ENCODE results near the gene WDR83.
"Not testable (repeated sequence)": the region's sequence is repeated elsewhere in the genome, so short reads cannot be mapped to it uniquely, and the experiment has no call there.

WDR83 gene, protein sequence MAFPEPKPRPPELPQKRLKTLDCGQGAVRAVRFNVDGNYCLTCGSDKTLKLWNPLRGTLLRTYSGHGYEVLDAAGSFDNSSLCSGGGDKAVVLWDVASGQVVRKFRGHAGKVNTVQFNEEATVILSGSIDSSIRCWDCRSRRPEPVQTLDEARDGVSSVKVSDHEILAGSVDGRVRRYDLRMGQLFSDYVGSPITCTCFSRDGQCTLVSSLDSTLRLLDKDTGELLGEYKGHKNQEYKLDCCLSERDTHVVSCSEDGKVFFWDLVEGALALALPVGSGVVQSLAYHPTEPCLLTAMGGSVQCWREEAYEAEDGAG

DNA sequence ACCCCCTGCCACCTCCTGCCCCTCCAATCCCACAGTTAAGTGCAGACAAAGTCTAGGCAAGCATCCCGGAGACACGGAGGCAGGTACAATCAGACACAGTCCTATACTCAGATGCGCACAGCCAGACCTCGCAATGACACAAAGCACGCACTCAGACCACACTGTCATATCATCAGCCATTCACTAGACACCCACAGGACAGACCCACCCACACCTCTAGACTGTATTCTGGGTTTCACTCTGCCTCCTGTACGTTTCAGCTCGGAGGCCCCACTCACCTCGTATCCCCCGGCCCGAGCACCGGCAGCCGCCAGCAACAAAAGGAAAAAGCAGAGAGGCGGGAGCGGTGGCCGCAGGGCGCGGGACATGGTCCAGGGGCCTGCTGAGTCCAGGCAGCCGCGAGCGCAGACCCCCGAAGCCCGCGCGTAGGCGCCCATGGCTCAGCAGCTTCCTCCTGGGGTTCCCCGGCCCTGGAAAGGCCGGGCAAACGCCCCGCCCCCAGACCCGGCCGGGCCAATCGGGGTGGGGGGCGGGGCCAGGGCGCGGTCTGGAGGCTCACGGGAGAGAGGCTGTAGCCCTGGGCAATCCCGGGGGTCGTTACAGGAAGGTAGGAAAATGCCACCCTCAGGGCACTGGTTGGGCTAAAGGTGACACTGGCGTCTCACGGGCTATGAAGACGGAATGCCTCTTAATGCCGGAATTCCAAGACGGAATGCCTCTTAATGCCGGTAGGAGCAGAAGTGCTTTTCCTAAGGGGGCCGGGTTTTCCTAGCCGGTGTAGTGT is at the start of gene WDR83, which contains the start of gene MAN2B1:
Gene WDR83, plus strand, starts transcription at position 543 of the 784 bp plus-strand sequence. CDS start 2,984 bp downstream, outside the sequence.
Gene MAN2B1, minus strand, starts transcription at position 478 of the 784 bp plus-strand sequence. Its CDS starts 41 bp downstream, at position 437.
- peak; percentile 70 to 72 for DNase-seq (ENCODE audit: extremely low read depth in 1 of 2, low read depth in 1 of 2)

GRCh38 chr19:12617646-12618045 is 49.0 kb upstream of the WDR83 start:
- DNase-seq (ENCODE audit: extremely low read depth in 1 of 2, low read depth in 1 of 2): no peak

GRCh38 chr19:12621253-12622024 is 45.2 kb upstream of the WDR83 start:
- not testable (repeated sequence) for DNase-seq (ENCODE audit: extremely low read depth in 1 of 2, low read depth in 1 of 2)

DNA sequence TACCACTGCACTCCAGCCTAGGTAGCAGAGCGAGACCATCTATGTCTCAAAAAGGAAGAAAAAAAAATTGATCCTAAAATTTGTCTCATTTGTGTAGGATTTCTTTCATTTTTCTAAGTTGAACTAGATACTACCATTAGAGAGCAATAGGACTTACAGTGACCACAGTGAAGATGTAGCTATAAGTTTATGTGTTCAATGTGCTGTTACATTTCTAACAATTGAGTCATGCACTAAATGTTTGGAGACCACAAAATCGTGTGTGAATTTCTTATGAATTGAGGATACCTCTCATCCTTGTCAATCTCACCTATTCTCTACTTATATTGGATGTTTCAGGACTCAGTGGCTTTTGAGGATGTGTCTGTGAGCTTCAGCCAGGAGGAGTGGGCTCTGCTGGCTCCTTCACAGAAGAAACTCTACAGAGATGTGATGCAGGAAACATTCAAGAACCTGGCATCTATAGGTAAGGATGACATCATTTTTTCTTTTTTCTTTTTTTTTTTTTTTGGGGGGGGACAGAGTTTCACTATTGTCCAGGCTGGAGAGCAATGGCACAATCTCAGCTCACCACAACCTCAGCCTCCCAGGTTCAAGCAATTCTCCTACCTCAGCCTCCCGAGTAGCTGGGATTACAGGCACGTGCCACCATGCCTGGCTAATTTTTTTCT is 43.1 kb upstream of the WDR83 start:
- DNase-seq (ENCODE audit: extremely low read depth in 1 of 2, low read depth in 1 of 2): no peak

DNA sequence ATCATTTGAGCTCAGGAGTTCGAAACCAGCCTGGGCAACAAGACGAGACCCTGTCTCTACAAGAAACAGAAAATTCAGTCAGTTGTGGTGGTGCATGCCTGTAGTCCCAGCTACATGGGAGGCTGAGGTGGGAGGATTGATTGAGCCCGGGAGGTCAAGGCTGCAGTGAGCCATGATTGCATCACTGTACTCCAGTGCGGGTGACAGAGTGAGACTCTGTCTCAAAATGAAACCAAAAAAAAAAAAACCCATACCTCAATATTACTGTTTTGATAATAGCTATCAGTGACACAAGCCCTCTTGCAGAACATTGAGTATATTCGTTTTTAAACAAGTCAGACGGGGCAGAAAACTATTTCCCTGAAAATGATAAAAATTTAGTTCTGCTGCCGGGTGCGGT is 39.6 kb upstream of the WDR83 start:
- DNase-seq (ENCODE audit: extremely low read depth in 1 of 2, low read depth in 1 of 2): no peak

- DNase-seq (ENCODE audit: extremely low read depth in 1 of 2, low read depth in 1 of 2): no peak
These were observed 38.3 kb upstream of the WDR83 start for GRCh38 chr19:12628040-12629022.

- no peak for DNase-seq (ENCODE audit: extremely low read depth in 1 of 2, low read depth in 1 of 2)
These were observed 37.4 kb upstream of the WDR83 start for GRCh38 chr19:12629215-12629614.

DNA sequence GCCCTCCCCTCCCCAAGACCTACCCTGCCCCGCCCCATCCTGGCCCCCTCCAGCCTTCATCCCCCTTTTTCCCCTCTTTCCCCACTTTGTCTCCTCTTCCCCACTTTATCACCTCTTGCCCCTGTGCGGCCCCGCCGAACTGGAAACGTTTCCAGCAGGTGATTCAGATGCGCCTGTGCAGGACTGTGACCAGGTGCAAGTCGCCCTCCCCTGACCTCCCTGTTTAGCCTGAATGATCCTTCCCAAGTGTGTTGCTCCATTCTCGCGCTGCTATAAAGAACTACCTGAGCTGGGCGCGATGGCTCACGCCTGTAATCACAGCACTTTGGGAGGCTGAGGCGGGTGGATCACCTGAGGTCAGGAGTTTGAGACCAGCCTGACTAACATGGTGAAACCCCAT is 30.0 kb upstream of the WDR83 start:
- no peak for DNase-seq (ENCODE audit: extremely low read depth in 1 of 2, low read depth in 1 of 2)

GRCh38 chr19:12638611-12639182 is 27.9 kb upstream of the WDR83 start:
- no peak for DNase-seq (ENCODE audit: extremely low read depth in 1 of 2, low read depth in 1 of 2)

DNA sequence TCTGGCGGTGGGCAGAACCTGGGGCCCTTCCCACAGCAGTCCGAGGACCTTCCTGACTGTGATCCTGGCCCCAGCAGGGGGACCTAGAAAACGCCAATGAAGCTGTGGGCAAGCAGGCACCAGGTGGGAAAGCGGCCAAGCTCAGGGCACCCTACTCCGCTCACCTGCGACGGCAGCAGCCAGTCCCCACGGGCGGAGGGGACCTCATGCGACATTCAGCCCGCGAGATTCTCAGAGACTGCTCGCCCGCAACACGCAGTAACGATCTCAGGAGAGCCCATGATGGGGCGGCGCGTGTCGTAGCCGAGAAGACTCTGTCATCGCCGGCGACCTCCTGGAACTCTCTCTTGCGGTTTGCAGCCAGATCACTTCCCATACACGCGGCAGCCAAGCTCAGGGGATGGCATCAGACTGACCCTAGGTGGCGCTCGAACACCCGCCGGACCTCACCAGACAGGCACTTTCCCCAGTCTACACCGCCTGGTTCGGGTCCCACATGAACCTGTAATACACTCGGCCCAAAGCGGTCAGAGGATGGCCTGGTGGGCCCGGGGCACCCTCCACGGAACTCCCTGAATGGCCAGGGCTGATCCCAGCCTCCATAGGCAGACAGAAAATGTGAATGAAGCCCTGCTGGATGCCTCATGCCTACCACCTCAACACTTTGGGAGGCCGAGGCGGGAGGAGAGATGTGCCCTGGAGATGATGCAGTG is 26.6 kb upstream of the WDR83 start:
- DNase-seq (ENCODE audit: extremely low read depth in 1 of 2, low read depth in 1 of 2): peak; percentile 77 to 87

DNA sequence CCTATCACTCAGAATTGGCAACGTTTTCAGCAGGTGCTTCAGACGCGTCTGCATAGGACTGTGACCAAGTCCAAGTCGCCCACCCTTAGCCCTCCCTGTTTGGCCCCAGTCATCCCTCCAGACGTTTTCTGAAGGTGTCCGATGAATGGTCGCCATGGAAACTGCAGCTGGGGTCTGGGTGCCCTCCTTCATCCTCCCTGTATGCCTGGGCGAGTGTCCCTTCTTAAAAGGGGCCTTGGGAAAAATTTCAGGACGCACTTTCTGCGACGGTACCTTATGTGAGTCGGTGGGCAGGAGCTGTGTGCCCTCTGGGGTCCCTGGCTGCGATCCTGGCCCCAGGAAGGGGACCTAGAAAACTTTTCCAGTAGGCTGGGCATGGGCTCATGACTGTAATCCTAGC is 25.2 kb upstream of the WDR83 start:
- DNase-seq (ENCODE audit: extremely low read depth in 1 of 2, low read depth in 1 of 2): no peak

- DNase-seq (ENCODE audit: extremely low read depth in 1 of 2, low read depth in 1 of 2): no peak
These were observed 24.1 kb upstream of the WDR83 start for GRCh38 chr19:12642506-12642905.

- DNase-seq (ENCODE audit: extremely low read depth in 1 of 2, low read depth in 1 of 2): not testable (repeated sequence)
These were observed 22.9 kb upstream of the WDR83 start for GRCh38 chr19:12643716-12644115.

GRCh38 chr19:12646551-12646950 is 20.1 kb upstream of the WDR83 start:
- no peak for DNase-seq (ENCODE audit: extremely low read depth in 1 of 2, low read depth in 1 of 2)

- no peak for DNase-seq (ENCODE audit: extremely low read depth in 1 of 2, low read depth in 1 of 2)
These were observed 19.6 kb upstream of the WDR83 start for GRCh38 chr19:12647047-12647446.

- DNase-seq (ENCODE audit: extremely low read depth in 1 of 2, low read depth in 1 of 2): no peak
These were observed 19.0 kb upstream of the WDR83 start for GRCh38 chr19:12647490-12648071.

DNA sequence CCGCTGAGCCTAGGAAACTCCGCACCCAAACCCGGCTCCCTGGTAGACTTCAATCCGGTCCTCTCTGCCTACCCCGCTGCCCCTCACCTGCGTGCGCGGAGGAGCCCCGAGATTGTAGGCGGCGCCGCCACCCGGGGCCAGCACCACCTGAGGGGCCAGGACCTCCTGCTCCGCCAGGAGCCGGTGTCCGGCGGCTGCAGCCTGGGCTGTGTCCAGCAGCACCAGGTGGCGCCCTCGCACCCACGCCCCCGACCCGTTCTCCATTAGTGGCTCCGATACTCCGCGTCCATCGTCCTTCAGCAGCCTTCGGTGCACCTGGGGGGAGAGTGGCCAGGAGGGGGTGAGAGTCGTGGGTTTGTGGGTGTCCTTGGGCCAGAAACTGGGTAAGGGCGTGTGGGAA is 18.5 kb upstream of the WDR83 start:
- no peak for DNase-seq (ENCODE audit: extremely low read depth in 1 of 2, low read depth in 1 of 2)

- DNase-seq (ENCODE audit: extremely low read depth in 1 of 2, low read depth in 1 of 2): no peak
These were observed 16.7 kb upstream of the WDR83 start for GRCh38 chr19:12649941-12650340.
